ENCODE data around the gene GABRR1. TPM values are rescaled to one million over a fixed set of nuclear protein-coding genes. Genes with fewer than 3 reads are reported as not detected.

GABRR1 gene
- not detected for total RNA-seq

DNA sequence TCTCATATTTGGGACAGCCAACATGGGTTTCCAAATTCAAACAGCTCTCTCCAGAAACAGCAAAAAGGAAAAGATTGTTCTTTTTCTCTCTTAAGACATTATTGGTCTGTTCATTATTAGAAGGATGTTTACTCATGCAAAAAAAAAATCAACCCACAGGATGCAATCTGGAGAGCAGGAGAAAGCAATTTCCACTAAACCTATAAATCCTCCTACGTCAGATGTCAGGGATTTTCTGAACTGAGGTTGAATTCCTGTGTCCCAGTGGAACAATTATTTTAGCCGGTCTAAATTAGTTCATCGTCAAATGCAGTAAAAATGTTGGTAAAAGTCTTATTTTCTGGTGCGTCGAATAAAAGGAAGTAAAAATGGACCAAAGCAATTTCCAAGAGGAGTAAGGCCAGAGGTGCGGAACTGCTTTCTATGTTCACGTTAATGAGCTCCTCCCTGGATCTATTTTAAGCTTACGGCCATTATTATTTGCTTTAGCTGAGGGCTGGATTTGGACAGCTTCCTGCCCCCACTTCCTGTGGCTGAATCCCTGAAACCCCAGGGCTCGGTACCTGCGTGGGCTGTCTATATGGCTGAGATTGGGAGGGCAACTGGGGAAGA, at the start of gene GABRR1:
Gene GABRR1, minus strand, starts transcription at position 60 of the 612 bp plus-strand sequence. Its CDS starts 36 bp downstream, at position 24.

DNA sequence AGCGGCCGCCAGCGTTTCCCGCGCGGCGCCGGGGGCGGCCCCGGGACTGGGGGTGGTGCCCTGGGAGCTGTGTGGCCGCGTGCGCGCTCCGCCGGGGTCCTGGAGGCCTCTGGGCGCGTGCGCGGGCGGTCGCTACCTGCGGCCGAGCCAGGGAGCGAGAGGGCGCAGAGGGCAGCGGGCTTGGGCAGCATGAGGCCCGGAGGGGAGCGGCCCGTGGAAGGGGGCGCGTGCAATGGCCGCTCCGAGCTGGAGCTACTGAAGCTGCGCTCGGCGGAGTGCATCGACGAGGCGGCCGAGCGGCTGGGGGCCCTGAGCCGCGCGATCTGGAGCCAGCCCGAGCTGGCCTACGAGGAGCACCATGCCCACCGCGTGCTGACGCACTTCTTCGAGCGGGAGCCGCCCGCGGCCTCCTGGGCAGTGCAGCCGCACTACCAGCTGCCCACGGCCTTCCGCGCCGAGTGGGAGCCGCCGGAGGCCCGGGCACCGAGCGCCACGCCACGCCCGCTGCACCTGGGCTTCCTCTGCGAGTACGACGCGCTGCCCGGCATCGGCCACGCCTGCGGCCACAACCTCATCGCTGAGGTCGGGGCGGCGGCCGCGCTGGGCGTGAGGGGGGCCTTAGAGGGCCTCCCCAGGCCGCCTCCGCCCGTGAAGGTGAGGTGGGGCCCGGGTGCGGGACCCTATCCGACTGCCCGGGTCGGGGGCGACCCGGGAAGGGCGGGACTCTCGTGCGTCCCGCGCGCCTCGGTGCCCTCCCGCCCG, 71.0 kb downstream of the GABRR1 start, which contains the start of gene PM20D2:
Gene PM20D2, plus strand, starts transcription at position 100 of the 762 bp plus-strand sequence. Its CDS starts 90 bp downstream, at position 190.

Other genes starting within 250 kb of the GABRR1 start
- gene PNRC1, start 136.6 kb downstream of the GABRR1 start, total RNA-seq = 10 to 100 TPM; 13.3 to 36.8 TPM
- 1 to 10 TPM; 1.7 TPM for gene SRSF12, start 99.3 kb downstream of the GABRR1 start, total RNA-seq
- gene PM20D2, start 71.3 kb downstream of the GABRR1 start, total RNA-seq = 10 to 100 TPM in 1 of 2 donors, 1 to 10 TPM in 1; 3.8 to 11.3 TPM
- under 1 TPM in 1 of 2 donors, not detected in 1; 0.34 TPM for gene GABRR2, start 97.9 kb upstream of the GABRR1 start, total RNA-seq
- gene UBE2J1, start 135.4 kb upstream of the GABRR1 start, total RNA-seq = 10 to 100 TPM; 28.2 to 34.3 TPM
- 10 to 100 TPM; 29.0 to 32.3 TPM for gene RRAGD, start 194.9 kb upstream of the GABRR1 start, total RNA-seq
- 1 to 10 TPM; 7.0 to 10.0 TPM for gene ANKRD6, start 215.8 kb upstream of the GABRR1 start, total RNA-seq